ENCODE results near the gene MACIR.

- TF ChIP-seq CTCF (IDR thresholded peaks at IDR 0.05) (no peak), POLR2A (IDR thresholded peaks at IDR 0.05) (no peak)
Measured at GRCh38 chr5:103218164-103218563, 40.4 kb upstream of the MACIR start.

All from adrenal gland (tissue), 5 donors.